ENCODE results near the gene SETD2.

GRCh38 chr3:47003056-47003410 lies 160.9 kb downstream of the SETD2 start:
- TF ChIP-seq, protein P1, sequence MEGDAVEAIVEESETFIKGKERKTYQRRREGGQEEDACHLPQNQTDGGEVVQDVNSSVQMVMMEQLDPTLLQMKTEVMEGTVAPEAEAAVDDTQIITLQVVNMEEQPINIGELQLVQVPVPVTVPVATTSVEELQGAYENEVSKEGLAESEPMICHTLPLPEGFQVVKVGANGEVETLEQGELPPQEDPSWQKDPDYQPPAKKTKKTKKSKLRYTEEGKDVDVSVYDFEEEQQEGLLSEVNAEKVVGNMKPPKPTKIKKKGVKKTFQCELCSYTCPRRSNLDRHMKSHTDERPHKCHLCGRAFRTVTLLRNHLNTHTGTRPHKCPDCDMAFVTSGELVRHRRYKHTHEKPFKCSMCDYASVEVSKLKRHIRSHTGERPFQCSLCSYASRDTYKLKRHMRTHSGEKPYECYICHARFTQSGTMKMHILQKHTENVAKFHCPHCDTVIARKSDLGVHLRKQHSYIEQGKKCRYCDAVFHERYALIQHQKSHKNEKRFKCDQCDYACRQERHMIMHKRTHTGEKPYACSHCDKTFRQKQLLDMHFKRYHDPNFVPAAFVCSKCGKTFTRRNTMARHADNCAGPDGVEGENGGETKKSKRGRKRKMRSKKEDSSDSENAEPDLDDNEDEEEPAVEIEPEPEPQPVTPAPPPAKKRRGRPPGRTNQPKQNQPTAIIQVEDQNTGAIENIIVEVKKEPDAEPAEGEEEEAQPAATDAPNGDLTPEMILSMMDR (conservative IDR thresholded peaks at IDR 0.05; ENCODE audit: low read depth, low read length) = no peak
- no peak for TF ChIP-seq EZH2 (IDR thresholded peaks at IDR 0.05; ENCODE audit: borderline replicate concordance, low read depth, low read length, poor library complexity, severe bottlenecking)

Measured in A673 (cell line).